ENCODE measurements around the gene PRKCE. TPM values are rescaled to one million over a fixed set of nuclear protein-coding genes. Genes with fewer than 3 reads are reported as not detected.

PRKCE gene
- polyA plus RNA-seq, 3 donors = 1.3 to 7.7 (median 2.3) TPM

DNA sequence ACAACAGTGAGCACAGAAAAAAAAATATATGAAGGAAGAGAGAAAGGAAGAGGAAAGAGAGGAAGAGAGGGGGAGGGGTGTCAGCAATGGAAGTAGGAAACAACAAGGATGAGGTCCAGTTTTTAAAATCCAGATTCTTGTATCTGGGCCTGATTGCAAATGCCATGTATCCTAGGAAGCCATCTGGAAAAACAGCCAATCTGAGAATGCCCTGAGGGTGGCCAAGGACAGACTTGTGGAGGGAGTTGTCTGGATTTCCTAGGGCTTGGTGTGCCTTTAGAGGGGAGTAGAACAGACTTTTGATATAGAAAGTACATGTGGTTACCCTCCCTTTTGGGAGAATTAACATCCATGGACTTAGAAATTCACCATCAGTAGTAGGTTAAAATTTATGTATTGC, 47.1 kb downstream of the PRKCE start:
- no peak overlapping the region for H3K27ac ChIP-seq (ENCODE audit: low read depth in 1 of 2, low read length in 2 of 2)
- no peaks in the 10 kb centered on the region for H3K27me3 ChIP-seq (ENCODE audit: control insufficient read depth in 2 of 2, insufficient read depth in 2 of 2, low read length in 2 of 2)
- H3K27me3 Mint-ChIP-seq (ENCODE audit: low read depth in 3 of 3) = peaks cover 0 to 2% (median 1%) of the 10 kb centered on the region in 3 donors
- no peaks in the 10 kb centered on the region for H3K36me3 ChIP-seq (replicated peaks in 1 of 2; ENCODE audit: control insufficient read depth in 1 of 2, insufficient read depth in 2 of 2, low read length in 2 of 2)
- no peaks in the 10 kb centered on the region for H3K9me3 ChIP-seq (replicated peaks in 1 of 2; ENCODE audit: control insufficient read depth in 1 of 2, insufficient read depth in 1 of 2, low read length in 2 of 2)
- no peak overlapping the region for H3K27ac Mint-ChIP-seq
- peaks cover 54% of the 10 kb centered on the region for H4K20me1 ChIP-seq (ENCODE audit: insufficient read depth, low read length)
- no peaks in the 10 kb centered on the region for H3K9me3 Mint-ChIP-seq
- DNase-seq = no peak
- intact Hi-C loops (cut with micrococcal nuclease) = no loop called here
- peaks cover 8 to 22% of the 10 kb centered on the region in 2 donors for H3K36me3 Mint-ChIP-seq
- H3K4me3 Mint-ChIP-seq = no peak overlapping the region
- no peaks in the 10 kb centered on the region for H3K79me2 ChIP-seq (ENCODE audit: insufficient read depth, low read length)
- no peak overlapping the region for H3K4me2 ChIP-seq (replicated peaks; ENCODE audit: extremely low read depth, low read length, poor library complexity, severe bottlenecking)
- no peak for TF ChIP-seq CTCF (IDR thresholded peaks at IDR 0.05)
- no peak overlapping the region for H2AFZ ChIP-seq (ENCODE audit: insufficient read depth, low read depth, low read length, poor library complexity, severe bottlenecking)
- no peak overlapping the region for H3K4me3 ChIP-seq (replicated peaks in 1 of 3; ENCODE audit: low read depth in 2 of 3, low read length in 3 of 3)
- H3K4me1 ChIP-seq (ENCODE audit: control insufficient read depth in 1 of 2, insufficient read depth in 2 of 2, low read length in 2 of 2) = peaks cover 4 to 19% of the 10 kb centered on the region in 2 donors
- peaks cover 41% of the 10 kb centered on the region for H3K4me1 Mint-ChIP-seq
- no peak overlapping the region for H3K9ac ChIP-seq (ENCODE audit: insufficient read depth, low read length, poor library complexity, severe bottlenecking)

DNA sequence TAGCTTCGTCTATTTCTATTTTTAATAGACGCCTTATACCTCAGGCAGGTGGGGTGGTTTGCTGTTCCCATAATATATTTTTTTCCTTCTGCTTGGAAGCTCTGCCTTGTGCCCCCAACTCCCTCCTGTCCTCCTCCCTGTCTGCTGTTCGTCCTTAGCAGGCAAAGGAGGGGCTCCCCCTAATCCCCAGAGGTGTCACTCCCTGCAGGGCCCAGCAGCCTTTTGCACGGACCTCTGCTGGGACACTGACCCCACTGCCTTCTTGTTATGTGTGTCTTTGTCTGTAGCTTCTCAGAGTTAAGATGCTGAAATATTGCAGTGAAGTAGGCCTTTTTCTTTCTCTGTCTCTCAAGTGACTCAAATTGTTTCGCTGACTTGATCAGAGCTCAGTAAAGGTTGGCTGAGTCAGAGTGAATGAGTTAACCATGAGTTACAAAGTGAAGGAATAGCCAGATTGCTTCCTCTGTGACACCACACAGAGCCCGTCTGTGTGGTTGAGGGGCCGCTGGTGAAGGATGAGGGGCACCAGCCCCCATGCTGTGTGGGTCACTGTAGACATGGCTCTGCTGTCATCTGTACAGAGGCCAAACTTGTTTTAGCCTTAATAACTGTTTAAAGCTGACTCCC, 47.7 kb downstream of the PRKCE start:
- Histone ChIP-seq H2AFZ (ENCODE audit: insufficient read depth, low read depth, low read length, poor library complexity, severe bottlenecking) (no peak overlapping the region), H4K20me1 (ENCODE audit: insufficient read depth, low read length) (peaks cover 51% of the 10 kb centered on the region), H3K9ac (ENCODE audit: insufficient read depth, low read length, poor library complexity, severe bottlenecking) (no peak overlapping the region), H3K9me3 (replicated peaks in 1 of 2; ENCODE audit: control insufficient read depth in 1 of 2, insufficient read depth in 1 of 2, low read length in 2 of 2) (no peaks in the 10 kb centered on the region), H3K79me2 (ENCODE audit: insufficient read depth, low read length) (no peaks in the 10 kb centered on the region), H3K4me3 (replicated peaks in 1 of 3; ENCODE audit: low read depth in 2 of 3, low read length in 3 of 3) (no peak overlapping the region), H3K4me2 (replicated peaks; ENCODE audit: extremely low read depth, low read length, poor library complexity, severe bottlenecking) (no peak overlapping the region), H3K4me1 (ENCODE audit: control insufficient read depth in 1 of 2, insufficient read depth in 2 of 2, low read length in 2 of 2) (peaks cover 4 to 19% of the 10 kb centered on the region in 2 donors), H3K27me3 (ENCODE audit: control insufficient read depth in 2 of 2, insufficient read depth in 2 of 2, low read length in 2 of 2) (no peaks in the 10 kb centered on the region), H3K27ac (ENCODE audit: low read depth in 1 of 2, low read length in 2 of 2) (no peak overlapping the region), H3K36me3 (replicated peaks in 1 of 2; ENCODE audit: control insufficient read depth in 1 of 2, insufficient read depth in 2 of 2, low read length in 2 of 2) (no peaks in the 10 kb centered on the region)
- Mint-ChIP-seq H3K4me1 (peaks cover 41% of the 10 kb centered on the region), H3K36me3 (peaks cover 12 to 22% of the 10 kb centered on the region in 2 donors), H3K27me3 (ENCODE audit: low read depth in 3 of 3) (peaks cover 0 to 2% (median 1%) of the 10 kb centered on the region in 3 donors), H3K9me3 (no peaks in the 10 kb centered on the region), H3K4me3 (no peak overlapping the region), H3K27ac (peak overlapping the region in 2 of 7 donors; percentile 48 to 82)
- peak in 1 of 3 donors; percentile 14 for DNase-seq
- 57% methylated on average over 2 of the region's 7 CpGs for WGBS (ENCODE audit: insufficient coverage)
- TF ChIP-seq CTCF (IDR thresholded peaks at IDR 0.05) = no peak
- intact Hi-C loops (cut with micrococcal nuclease) = no loop called here
